ENCODE data around the gene CEP70. TPM values are rescaled to one million over a fixed set of nuclear protein-coding genes. Genes with fewer than 3 reads are reported as not detected.

The CEP70 gene
- total and polyA plus RNA-seq, 10 of the 15 experiments (the other 5 are each of a cell fraction or from before 2014, with no cell fraction given) = 1.4 to 9.3 (median 2.2) TPM

DNA sequence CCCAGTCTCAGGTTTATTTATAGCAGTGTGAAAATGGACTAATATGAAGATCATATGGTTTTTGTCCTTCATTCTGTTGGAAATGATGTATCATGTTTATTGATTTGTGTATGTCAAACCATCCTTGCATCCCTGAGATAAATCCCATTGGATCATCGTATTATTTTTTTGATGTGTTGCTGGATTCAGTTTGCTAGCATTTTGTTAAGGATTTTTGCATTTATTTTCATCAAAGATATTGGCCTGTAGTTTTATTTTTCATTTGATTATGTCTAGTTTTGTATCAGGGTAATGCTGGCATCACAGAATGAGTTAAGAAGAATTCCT, 48.8 kb upstream of the CEP70 start (continued):
- no peak for TF ChIP-seq ZNF592 (IDR thresholded peaks at IDR 0.05)
- no peak for TF ChIP-seq CUX1 (IDR thresholded peaks at IDR 0.05; ENCODE audit: insufficient replicate concordance, low read depth, low read length)
- no peak for TF ChIP-seq IKZF2 (IDR thresholded peaks at IDR 0.05)
- TF ChIP-seq, protein P1, sequence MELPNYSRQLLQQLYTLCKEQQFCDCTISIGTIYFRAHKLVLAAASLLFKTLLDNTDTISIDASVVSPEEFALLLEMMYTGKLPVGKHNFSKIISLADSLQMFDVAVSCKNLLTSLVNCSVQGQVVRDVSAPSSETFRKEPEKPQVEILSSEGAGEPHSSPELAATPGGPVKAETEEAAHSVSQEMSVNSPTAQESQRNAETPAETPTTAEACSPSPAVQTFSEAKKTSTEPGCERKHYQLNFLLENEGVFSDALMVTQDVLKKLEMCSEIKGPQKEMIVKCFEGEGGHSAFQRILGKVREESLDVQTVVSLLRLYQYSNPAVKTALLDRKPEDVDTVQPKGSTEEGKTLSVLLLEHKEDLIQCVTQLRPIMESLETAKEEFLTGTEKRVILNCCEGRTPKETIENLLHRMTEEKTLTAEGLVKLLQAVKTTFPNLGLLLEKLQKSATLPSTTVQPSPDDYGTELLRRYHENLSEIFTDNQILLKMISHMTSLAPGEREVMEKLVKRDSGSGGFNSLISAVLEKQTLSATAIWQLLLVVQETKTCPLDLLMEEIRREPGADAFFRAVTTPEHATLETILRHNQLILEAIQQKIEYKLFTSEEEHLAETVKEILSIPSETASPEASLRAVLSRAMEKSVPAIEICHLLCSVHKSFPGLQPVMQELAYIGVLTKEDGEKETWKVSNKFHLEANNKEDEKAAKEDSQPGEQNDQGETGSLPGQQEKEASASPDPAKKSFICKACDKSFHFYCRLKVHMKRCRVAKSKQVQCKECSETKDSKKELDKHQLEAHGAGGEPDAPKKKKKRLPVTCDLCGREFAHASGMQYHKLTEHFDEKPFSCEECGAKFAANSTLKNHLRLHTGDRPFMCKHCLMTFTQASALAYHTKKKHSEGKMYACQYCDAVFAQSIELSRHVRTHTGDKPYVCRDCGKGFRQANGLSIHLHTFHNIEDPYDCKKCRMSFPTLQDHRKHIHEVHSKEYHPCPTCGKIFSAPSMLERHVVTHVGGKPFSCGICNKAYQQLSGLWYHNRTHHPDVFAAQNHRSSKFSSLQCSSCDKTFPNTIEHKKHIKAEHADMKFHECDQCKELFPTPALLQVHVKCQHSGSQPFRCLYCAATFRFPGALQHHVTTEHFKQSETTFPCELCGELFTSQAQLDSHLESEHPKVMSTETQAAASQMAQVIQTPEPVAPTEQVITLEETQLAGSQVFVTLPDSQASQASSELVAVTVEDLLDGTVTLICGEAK (IDR thresholded peaks at IDR 0.05; ENCODE audit: borderline replicate concordance) = no peak
- TF ChIP-seq USF1 (IDR thresholded peaks at IDR 0.05; ENCODE audit: borderline replicate concordance, extremely low read length, insufficient read depth, low read depth, low read length) = no peak
- no peak for TF ChIP-seq NKRF (conservative IDR thresholded peaks at IDR 0.05)

All from GM12878 (cell line).